MCF 10A (cell line): ENCODE results near the gene SYT5. TPM values are rescaled to one million over a fixed set of nuclear protein-coding genes. Genes with fewer than 3 reads are reported as not detected.

ENCODE experiments used
- BruUV-seq: library from RNA; stranded (reverse); fragments of 400-500 nt; replicated peaks from 2 replicates; lab custom pipeline; 2021; lab: Mats Ljungman, UMichigan
- CTCF ChIA-PET: fragments of 300-600 bp; sonication (Branson Sonifier 250); formaldehyde crosslinking; extraction: SDS; loops from one replicate; lab custom pipeline; 2021; ENCODE audit warnings: antibody characterized with exemption, inconsistent platforms; lab: Yijun Ruan, JAX
- POLR2A ChIA-PET: fragments of 300-600, 350-650 bp; sonication (Branson Sonifier 250); formaldehyde crosslinking; extraction: SDS; loops from one replicate; lab custom pipeline; 2020; ENCODE audit warnings: antibody characterized with exemption, inconsistent platforms; lab: Yijun Ruan, JAX
- DNase-seq: peaks from one replicate; pipeline ENCODE4 v3.0.0-alpha.2; 2018; ENCODE audit not compliant: unreplicated experiment
- H3K27ac Mint-ChIP-seq: one replicate; pipeline ENCODE4 v1.8.0; 2022; ENCODE audit warnings: mild to moderate bottlenecking, low read depth, mixed read lengths; ENCODE audit not compliant: unreplicated experiment
- H3K27me3 Mint-ChIP-seq: one replicate; pipeline ENCODE4 v1.8.0; 2022; ENCODE audit warnings: mixed read lengths; ENCODE audit not compliant: insufficient read depth, unreplicated experiment
- H3K36me3 Mint-ChIP-seq: one replicate; pipeline ENCODE4 v1.8.0; 2022; ENCODE audit warnings: mild to moderate bottlenecking, moderate library complexity, mixed read lengths; ENCODE audit not compliant: insufficient read depth, unreplicated experiment
- H3K4me1 Mint-ChIP-seq: one replicate; pipeline ENCODE4 v1.8.0; 2022; ENCODE audit warnings: mixed read lengths; ENCODE audit not compliant: insufficient read depth, unreplicated experiment
- H3K4me3 Mint-ChIP-seq: one replicate; pipeline ENCODE4 v1.8.0; 2022; ENCODE audit warnings: mild to moderate bottlenecking, moderate library complexity, mixed read lengths; ENCODE audit not compliant: unreplicated experiment
- H3K9me3 Mint-ChIP-seq: one replicate; pipeline ENCODE4 v1.8.0; 2022; ENCODE audit warnings: mixed read lengths; ENCODE audit not compliant: unreplicated experiment
- CTCF ChIP-seq: fragments of 200-600 bp; IDR thresholded peaks from one replicate; pipeline ENCODE4 v1.8.0; 2022; ENCODE audit warnings: antibody characterized with exemption, mild to moderate bottlenecking; ENCODE audit not compliant: unreplicated experiment
- intact Hi-C: fragments of 100-400 bp; cut with micrococcal nuclease; formaldehyde crosslinking; loops from 2 replicates; pipeline ENCODE4 v1.14.1; 2022
- total RNA-seq: library from RNA; stranded (reverse); gene quantifications from 2 replicates; pipeline ENCODE4 v1.2.3, GENCODE V29; 2022

Gene SYT5
- total RNA-seq, 1 experiment from 2014 or later: not detected

- no peak for TF ChIP-seq CTCF
- H3K36me3 Mint-ChIP-seq: peaks cover 6% of the 10 kb centered on the region
- H3K9me3 Mint-ChIP-seq: no peaks in the 10 kb centered on the region
- CTCF ChIA-PET: interaction anchor here (0.6 to 1.3 kb wide), 3 partner anchors 167 to 326 kb away, joined by 3 read pairs; partner anchors contain the start of gene TMEM238
- H3K4me1 Mint-ChIP-seq: peaks cover 10% of the 10 kb centered on the region
- POLR2A ChIA-PET: interaction anchor here (0.7 to 1.6 kb wide), 3 partner anchors 10 to 177 kb away, joined by 4 to 6 read pairs (median 6); partner anchors contain the start of gene PPP6R1
- DNase-seq: no peak
- H3K27me3 Mint-ChIP-seq: peaks cover 29% of the 10 kb centered on the region
- no peak overlapping the region for H3K4me3 Mint-ChIP-seq
- intact Hi-C loops: no loop called here
- BruUV-seq: no TSS peak
- no peak overlapping the region for H3K27ac Mint-ChIP-seq
These were observed 1.1 kb downstream of the SYT5 start for GRCh38 chr19:55178781-55179599.

DNA sequence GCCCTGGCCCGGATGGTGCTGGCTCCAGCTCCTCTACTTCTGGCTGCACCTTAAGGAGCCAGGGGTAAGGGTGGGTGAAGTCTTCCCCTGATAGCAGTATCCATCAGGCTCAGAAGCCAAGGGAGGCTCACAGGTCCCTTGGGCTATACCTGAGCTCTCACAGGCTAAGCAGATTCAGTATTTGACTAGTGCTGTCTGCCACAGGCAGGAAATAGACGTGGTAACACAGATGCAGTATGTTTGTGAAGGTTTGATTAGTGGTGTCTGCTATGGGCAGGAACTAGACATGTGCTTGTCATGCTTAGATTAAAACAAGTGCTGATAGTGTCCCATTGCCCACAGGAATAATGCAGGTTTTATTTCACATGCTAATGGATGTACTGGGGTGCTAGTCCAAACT lies 4.0 kb downstream of the SYT5 start:
- POLR2A ChIA-PET: interaction anchor here (1.0 kb wide), 1 partner anchor 9 kb away, joined by 3 read pairs; no protein-coding TSS in a partner anchor
- peaks cover 16% of the 10 kb centered on the region for H3K27me3 Mint-ChIP-seq

GRCh38 chr19:55175117-55175867 lies 4.8 kb downstream of the SYT5 start:
- POLR2A ChIA-PET: interaction anchor here (1.0 to 1.3 kb wide), 2 partner anchors 8 to 14 kb away, joined by 3 read pairs; no protein-coding TSS in a partner anchor
- Mint-ChIP-seq H3K4me1 (peaks cover 20% of the 10 kb centered on the region), H3K36me3 (peaks cover 7% of the 10 kb centered on the region), H3K9me3 (no peaks in the 10 kb centered on the region), H3K4me3 (no peak overlapping the region), H3K27ac (no peak overlapping the region), H3K27me3 (peaks cover 8% of the 10 kb centered on the region)
- no peak for TF ChIP-seq CTCF
- intact Hi-C loops: no loop called here
- CTCF ChIA-PET: interaction anchor here (0.9 to 1.0 kb wide), 2 partner anchors 11 to 243 kb away, joined by 4 to 5 read pairs; no protein-coding TSS in a partner anchor
- BruUV-seq: no TSS peak
- DNase-seq: no peak

More for the DNA sequence above, 4.0 kb downstream of the SYT5 start:
- peaks cover 12% of the 10 kb centered on the region for H3K36me3 Mint-ChIP-seq
- TF ChIP-seq CTCF: no peak
- H3K27ac Mint-ChIP-seq: no peak overlapping the region
- H3K4me3 Mint-ChIP-seq: no peak overlapping the region
- DNase-seq: no peak
- peaks cover 20% of the 10 kb centered on the region for H3K4me1 Mint-ChIP-seq
- no peaks in the 10 kb centered on the region for H3K9me3 Mint-ChIP-seq
- CTCF ChIA-PET: interaction anchor here (0.9 kb wide), 1 partner anchor 10 kb away, joined by 4 read pairs; no protein-coding TSS in a partner anchor
- BruUV-seq: no TSS peak
- intact Hi-C loops: no loop called here
